NCI-H526 (cell line): ENCODE measurements around the gene POLR3E.
"Not testable (repeated sequence)": the region's sequence is repeated elsewhere in the genome, so short reads cannot be mapped to it uniquely, and the experiment has no call there.

Experiments
- DNase-seq, 2 experiments: peaks; one replicate each; lab custom pipeline; 2025; lab: John Stamatoyannopoulos, UW

The POLR3E gene

DNA sequence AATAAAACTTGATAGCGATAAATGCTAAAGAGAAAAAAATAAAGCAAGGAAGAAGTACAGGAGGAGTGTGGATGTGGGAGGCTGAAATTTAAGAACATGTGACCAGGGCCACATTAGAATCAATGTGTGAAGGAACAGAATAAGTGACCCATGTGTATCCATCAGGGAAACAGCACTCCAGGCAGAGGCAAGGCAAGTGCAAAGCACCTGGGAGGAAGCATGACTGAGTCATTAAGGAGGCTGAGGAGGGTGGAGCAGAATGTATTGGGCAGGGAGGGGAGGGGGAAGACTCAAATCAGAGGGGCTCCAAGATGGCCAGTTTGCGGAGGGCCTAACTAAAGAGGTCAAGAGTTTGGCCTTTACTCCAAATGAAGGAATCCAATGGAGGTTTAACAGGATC lies 69.2 kb downstream of the POLR3E start:
- DNase-seq = no peak

DNA sequence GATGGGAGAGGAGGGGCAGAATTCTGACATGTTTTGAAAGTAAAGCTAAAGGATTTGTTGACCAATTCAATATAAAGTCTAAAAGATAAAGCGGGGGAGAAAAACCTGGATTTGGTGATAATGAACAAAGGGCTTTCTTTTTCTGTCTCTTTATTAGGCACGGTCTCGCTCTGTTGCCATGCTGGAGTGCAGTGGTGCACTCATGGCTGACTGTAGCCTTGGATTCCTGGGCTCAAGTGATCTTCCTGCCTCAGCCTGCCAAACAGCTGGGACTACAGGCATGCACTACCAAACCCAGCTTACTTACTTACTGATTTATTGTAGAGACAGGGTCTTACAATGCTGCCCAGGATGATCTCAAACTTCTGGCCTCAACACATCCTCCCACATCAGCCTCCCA lies 69.7 kb downstream of the POLR3E start:
- no peak for DNase-seq

DNA sequence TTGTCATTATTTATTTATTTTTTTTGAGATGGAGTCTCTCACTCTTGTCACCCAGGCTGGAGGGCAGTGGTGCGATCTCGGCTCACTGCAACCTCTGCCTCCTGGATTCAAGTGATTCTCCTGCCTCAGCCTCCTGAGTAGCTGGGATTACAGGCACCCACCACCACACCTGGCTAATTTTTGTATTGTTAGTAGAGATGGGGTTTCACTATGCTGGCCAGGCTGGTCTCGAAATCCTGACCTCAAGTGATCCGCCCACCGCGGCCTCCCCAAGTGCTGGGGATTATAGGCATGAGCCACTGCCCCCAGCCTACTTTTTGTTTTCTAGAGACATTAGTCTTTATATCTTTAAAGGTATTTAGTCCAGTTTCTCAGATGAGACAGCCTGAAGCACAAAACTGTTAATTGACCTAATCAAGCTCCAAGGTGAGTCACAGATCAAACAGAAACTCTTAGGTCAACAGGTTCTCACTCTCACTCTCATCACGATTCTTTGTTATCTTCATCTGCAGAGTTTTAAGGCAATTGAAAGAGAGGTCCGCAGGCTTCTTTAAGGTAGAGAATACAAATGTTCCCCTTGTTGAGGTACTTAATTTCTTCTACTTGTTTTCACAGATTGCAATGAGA lies 71.1 kb downstream of the POLR3E start:
- not testable (repeated sequence) for DNase-seq

DNA sequence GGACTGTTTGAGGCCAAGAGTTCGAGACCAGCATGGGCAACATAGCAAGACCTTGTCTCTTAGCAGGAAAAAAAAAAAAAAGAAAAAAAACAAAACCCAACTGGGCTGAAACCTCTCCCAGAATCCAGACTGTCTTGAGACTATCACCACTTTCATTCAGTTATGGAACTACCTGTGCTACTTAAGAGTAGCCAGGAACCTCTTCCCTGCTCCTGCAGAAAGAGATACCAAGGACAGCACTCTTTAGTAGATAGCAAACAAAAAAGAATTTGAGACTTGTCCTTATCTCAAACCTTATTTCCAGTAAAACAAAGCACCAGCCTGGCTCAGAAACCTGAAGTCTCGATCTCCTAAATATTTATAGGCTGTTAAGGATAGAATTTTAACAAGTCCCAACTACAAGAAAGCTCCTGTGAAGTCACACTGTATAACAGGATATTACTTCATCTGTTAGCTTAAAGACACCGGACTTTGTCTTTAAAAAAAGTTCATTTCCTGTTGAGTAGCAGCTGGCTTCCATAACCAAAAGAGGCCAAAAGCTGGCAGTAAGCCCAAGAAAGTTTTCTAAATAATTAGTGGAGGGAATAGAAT lies 72.1 kb downstream of the POLR3E start:
- no peak for DNase-seq

DNA sequence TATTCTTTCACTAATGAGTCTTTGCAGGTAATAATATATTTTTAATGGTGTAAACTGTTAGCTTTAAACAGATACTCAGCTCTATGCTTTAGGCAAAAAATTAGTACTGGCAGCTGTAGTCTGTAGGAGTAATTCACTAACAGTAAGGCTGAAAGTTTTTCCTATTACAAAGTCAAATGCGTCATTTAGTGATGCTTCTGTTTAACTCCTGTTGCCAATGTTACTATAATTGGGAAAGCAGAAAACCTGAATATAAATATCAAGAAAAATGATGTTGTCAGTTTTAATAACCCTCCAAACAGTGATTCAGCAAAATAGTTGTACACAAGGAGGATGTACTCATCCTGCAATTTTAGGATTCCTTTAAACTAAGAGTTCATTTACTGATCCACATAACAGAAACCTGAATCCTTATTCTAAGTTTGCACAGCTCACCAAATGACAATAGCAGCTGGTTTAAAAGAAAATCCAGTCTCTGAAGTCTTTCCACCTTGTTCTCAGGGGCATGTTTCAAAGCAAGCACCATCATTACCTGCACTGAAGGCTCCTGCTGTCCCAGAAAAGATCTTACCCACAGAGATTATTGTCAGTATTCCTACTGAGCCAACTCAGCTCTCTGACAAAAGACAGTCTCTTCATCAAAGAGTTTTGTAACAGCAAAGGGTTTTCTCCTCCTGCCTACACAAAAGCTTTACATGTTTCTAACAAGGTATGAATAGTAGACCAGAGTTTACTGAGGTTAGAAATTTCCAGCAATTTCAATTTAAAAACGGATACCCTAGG lies 73.0 kb downstream of the POLR3E start:
- no peak for DNase-seq

DNA sequence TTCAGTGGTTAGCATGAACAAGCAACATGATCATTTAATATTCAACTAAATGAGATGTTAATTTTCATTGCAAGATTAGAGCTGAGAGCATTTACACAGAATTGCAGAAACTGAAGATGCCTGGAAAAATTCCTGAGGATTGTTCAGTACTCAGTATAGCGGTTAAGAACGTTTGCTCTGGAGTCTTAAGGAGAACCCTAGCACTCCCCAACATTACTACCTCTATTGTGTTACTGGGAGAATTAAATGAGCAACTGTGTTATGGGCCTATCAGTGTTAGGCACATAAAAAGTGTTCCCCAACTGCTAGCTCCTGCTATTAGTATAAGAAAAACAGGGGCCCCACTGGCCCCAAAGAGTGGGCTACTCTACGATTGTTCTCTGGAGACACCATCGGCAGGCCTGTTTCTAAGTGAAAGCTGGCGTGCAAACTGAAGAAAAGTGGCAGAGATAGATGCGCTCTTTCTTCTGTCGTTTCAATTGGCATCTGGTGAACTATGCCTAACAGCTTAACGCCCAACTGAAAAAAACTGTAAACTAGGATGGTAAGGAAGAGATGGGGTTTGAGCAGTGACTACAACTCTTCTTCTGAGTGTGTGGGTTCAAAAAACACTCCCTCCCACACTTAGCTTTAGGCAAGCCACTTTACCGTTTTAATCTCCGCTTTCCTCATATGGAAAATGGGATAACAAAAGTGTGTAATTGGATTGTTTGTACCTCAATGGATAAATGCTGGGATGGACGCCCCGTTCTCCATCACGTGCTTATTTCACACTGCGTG lies 75.9 kb downstream of the POLR3E start:
- peak in 1 of 2 experiments; percentile 6 for DNase-seq

DNA sequence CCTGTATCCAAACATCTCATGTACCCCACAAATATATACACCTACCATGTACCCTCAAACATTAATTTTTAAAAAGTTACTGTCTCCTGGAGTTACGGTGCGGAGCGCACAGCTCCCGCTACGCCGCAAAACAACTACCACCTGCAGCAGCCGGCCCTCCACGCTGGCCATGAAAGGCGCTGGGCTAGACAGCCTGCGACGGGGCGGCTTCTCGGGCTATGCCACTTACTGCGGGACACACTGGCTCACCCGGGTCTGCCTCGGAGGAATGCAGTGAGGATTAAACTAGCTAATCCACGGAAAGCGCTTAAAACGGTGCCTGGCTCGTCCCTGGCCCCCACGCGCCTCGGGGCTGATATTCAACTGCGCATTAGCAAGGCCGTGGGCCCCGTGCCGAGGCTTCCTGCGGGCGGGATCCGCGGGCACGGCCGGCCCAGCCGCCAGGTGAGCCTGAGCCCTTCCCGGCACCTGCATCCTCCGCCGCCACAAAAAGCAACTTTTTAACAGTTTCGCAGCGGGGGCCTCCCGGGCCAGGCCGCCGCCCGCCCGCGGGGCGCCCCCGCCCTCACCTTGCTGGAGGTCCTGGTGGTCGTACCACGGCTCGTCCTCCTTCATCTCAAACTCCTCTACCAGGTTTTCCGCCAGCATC lies 76.6 kb downstream of the POLR3E start:
- peak; percentile 56 to 79 for DNase-seq

DNA sequence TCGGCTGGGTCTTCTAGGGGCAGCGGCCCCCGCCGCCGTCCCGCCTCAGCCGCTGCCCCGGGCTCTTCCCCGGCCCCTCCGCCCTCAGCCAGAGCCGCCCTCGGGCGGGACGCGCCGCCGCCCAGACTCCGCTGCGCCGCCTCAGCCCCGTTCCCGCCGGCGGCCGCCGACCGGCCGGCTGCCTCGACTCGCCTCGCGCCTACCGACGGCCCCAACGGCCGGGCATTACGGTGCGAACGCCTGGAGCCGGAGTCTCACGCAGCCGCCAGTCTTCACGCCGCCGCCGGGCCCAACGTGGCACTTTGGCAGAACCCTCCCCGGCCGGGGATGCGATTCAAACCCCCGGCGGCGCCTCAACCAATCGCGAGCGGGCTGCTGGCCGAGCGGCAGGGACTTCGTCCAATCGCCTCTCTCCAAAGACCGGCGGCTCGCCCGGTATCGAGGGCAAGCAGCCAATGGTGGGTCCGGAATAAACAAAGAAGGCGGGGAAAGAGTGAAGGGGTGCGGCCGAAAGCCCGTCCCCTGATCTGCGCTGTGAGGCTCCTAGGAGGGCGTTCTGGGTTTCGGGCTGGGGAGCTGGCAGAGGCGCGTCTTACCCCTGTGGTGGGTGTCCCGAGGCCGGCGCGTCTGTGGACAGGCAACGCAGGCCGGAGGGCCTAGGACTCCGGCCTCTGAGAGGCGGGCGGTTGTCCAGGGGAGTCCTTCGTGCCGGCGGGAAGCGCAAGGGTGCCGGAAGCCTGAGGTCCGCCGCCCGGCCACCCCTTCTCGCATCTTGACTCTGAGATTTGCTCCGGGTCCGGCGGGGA lies 77.3 kb downstream of the POLR3E start, which contains the start of gene CDR2:
Gene CDR2 (minus strand): TSS at position 309 of the 806 bp plus-strand sequence. CDS start 310 bp downstream, outside the sequence.
- DNase-seq = peak; percentile 93 to 99

DNA sequence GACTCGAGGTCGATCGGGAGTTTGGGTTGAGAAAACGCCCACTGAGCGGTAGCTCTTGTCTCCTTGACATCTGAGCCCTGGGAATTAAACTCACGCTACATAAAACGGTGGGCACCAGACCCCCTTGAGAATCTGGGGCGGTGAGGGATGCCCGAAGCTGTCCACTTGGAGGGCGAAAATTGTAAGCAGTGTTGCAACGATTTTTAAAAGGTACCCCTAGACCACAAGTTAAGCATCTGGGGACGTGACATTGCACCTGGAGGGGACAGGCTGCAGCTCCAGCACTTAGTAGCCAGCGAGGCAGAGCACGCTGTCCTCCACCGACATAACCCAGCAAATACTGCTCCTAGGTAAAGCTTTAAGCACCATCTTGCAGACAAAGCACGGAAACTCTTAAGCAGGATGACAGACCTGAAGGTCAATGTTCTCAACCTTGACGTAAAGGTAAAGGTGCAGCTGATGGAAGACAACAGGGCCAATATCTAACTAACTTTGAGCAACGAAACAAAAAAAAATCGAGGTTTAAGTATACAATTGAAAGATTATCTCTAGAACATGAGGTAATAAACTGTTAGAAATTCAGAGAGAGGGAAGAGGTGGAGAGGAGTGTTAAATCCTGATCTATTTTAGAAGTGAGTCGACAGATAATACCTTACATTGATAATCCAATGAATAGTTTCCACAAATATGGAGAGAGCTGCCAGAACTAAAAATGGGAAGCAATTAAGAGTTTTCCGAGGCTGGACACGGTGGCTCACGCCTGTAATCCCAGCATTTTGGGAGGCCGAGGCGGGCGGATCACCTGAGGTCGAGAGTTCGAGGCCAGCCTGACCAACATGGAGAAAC lies 78.1 kb downstream of the POLR3E start:
- peak in 1 of 2 experiments; percentile 42 for DNase-seq

DNA sequence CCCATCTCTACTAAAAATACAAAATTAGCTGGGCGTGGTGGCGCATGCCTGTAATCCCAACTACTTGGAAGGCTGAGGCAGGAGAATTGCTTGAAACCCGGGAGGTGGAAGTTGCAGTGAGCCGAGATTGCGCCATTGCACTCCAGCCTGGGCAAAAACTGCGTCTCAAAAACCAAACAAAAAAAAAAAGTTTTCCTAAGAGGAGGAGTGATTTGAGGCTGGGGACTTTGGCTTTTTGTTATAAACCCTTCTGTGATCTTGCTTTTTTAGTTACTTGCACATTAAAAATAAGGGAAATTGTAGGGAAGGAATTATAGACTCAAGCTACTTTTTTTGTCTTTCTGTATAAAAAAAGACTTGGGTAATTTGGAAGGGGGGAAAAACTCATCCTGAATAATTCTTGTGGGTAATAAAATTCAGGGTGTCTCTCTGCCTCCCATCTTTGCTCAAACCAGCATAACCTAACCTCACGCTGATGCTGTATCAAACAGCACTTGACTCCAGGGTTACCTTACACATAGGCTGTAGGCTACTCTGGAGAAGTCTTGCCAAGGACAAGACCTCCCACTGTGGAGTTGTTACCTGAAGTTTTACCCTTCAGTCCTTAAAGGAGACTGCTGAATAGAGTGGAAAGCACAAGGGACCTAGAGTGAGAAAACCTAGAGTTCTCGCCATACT lies 78.9 kb downstream of the POLR3E start:
- DNase-seq = no peak

DNA sequence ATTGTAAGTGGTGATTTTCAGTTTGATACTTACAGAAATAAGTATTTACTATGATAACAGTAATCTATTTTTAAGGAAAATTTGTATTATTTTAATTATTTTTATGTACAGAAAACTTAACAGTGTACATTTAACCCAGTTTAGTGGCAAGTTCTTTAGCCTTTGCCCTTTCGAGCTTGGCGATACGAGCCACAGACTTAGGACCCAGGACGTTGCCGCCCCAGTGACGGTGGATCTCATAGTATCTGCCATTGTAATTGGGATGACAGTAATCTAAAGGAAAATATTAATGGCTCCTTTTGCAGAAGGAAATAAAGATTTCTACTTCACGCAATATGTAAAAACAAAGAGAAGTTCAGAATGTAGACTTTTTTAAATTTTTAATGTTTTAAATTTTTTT lies 82.4 kb downstream of the POLR3E start:
- no peak for DNase-seq

DNA sequence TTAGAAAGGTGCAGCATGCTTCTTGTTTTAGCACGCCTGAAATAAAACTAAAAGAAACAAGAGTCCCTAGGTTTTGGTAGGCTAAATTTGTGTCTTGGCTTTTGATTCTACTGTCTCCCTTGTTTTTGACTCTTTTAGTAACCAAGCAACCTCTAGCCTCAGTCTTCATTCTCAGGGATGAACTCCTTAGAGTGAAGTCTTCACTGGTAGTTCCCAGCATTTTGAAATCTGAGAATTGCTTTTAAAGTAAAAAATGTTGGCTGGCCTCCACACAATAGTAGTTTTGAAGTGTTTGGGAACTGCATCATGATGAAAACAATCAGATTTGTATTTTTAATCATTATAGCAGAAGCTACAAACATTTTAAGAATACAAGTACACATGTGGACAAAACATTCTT lies 83.3 kb downstream of the POLR3E start:
- no peak for DNase-seq

DNA sequence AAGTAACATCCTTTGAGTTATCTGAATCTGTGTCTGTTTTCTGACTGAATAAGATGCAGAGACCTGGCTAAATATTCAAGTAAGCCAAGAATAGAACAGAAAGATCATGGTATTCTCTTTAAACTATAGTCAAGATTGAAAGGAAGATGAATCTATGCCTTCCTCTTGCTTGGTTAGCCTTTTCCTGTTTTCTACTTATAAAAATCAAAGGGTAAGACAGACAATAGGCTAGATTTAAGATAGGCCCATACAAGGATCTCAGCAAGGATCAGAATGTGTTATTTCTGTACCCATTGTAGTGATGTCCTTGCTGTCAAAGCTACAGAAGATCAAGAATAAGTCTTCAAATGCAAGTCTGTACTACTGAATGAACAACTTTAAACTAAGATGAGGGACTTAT lies 84.2 kb downstream of the POLR3E start:
- DNase-seq = no peak

DNA sequence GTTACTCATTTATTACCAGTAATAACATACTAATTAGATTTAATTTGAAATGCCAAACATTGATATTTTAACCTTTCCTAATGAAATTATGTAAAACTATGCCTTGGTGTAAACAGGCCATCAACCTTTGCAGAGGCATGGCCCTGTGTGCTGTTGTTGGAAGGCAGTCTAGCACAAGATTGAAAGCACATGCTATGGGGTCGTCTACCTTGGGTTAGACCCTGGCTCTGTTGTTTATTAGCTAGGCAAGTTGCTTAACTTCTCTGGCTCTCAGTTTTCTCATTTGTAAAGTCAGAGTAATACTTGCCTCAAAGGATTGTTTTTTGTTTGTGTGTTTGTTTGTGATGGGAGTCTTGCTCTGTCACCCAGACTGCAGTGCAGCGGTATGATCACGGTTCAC lies 86.6 kb downstream of the POLR3E start:
- DNase-seq = no peak
